ENCODE data around the gene KRT85. TPM values are rescaled to one million over a fixed set of nuclear protein-coding genes. Genes with fewer than 3 reads are reported as not detected.

The KRT85 gene
- total RNA-seq, 1 donor from 2014 or later: not detected

Other genes starting within 250 kb of the KRT85 start
- not detected for gene KRT80, start 175.5 kb downstream of the KRT85 start, total RNA-seq (ENCODE audit: insufficient read depth, low replicate concordance)
- 7.7 TPM for gene KRT7, start 134.2 kb downstream of the KRT85 start, total RNA-seq (ENCODE audit: insufficient read depth, low replicate concordance)
- not detected for gene KRT86, start 92.8 kb downstream of the KRT85 start, total RNA-seq (ENCODE audit: insufficient read depth, low replicate concordance)
- gene KRT81, start 75.9 kb downstream of the KRT85 start, total RNA-seq (ENCODE audit: insufficient read depth, low replicate concordance): 2.9 TPM
- not detected for gene KRT83, start 46.1 kb downstream of the KRT85 start, total RNA-seq (ENCODE audit: insufficient read depth, low replicate concordance)
- gene KRT84, start 18.2 kb upstream of the KRT85 start, total RNA-seq (ENCODE audit: insufficient read depth, low replicate concordance): 2.2 TPM
- gene KRT82, start 38.9 kb upstream of the KRT85 start, total RNA-seq (ENCODE audit: insufficient read depth, low replicate concordance): 1.7 TPM
- gene KRT75, start 66.9 kb upstream of the KRT85 start, total RNA-seq (ENCODE audit: insufficient read depth, low replicate concordance): not detected
- 8.2 TPM for gene KRT6B, start 84.7 kb upstream of the KRT85 start, total RNA-seq (ENCODE audit: insufficient read depth, low replicate concordance)
- 2.6 TPM for gene KRT6C, start 106.3 kb upstream of the KRT85 start, total RNA-seq (ENCODE audit: insufficient read depth, low replicate concordance)
- 701 TPM for gene KRT6A, start 125.8 kb upstream of the KRT85 start, total RNA-seq (ENCODE audit: insufficient read depth, low replicate concordance)
- 446 TPM for gene KRT5, start 152.9 kb upstream of the KRT85 start, total RNA-seq (ENCODE audit: insufficient read depth, low replicate concordance)
- gene KRT71, start 185.7 kb upstream of the KRT85 start, total RNA-seq (ENCODE audit: insufficient read depth, low replicate concordance): not detected
- 3.4 TPM for gene KRT74, start 206.4 kb upstream of the KRT85 start, total RNA-seq (ENCODE audit: insufficient read depth, low replicate concordance)
- gene KRT72, start 234.0 kb upstream of the KRT85 start, total RNA-seq (ENCODE audit: insufficient read depth, low replicate concordance): 1.2 TPM

All from umbilical cord (tissue), 1 donor.